Measurements from ENCODE around the gene COG5.

DNA sequence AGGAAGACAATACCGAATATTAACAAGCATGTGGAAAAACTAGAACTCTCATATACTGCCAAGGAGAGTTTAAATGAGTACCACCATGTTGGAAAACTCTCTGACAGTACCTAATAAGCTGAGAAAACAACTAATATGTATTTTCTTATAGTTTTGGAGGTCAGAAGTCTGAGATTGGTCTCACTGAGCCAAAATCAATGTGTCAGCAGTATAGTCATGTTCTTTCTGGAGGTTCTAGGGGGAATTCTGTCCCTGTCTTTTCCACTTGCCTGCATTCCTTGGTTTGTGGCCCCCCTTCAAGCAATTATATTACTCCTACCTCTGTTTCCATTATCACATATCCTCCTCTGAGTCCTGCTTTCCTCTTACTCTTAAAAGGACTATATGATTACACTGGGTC, 250.4 kb downstream of the COG5 start:
- TF ChIP-seq CTCF (IDR thresholded peaks at IDR 0.05) (no peak), POLR2AphosphoS5 (IDR thresholded peaks at IDR 0.05; ENCODE audit: low read depth, low read length) (no peak), REST (IDR thresholded peaks at IDR 0.05; ENCODE audit: insufficient read depth in 1 of 2, low read depth in 2 of 2, low read length in 1 of 2) (no peak), SIN3A (IDR thresholded peaks at IDR 0.05; ENCODE audit: borderline replicate concordance, insufficient read depth, low read depth, low read length) (no peak), TCF7L2 (IDR thresholded peaks at IDR 0.05; ENCODE audit: low read depth, low read length) (no peak)
